Measurements from ENCODE around the gene NFIB.

NFIB gene

DNA sequence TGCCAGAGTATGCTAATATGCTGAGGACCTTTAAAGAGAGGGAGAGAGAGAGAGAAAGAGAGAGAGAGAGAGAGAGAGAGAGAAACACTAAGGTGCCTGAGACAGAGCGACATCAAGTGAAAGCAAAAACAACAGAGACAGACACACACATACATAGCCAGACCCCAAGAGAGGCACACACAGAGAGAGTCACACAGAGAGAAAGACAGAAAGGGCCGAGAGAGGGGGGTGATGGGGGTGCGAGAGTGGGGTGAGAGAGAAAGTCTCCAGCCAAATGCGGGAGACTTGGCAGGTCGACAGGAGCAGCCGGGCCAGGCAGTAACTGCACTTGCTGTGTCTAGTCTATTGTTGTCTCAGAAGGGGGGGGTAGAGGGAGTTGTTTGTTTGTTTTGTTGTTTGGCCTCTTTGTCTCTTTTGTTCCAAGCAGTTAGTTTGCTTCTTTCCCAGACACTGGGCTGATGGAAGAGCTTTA, 30.1 kb upstream of the NFIB start:
- DNase-seq: no peak

DNA sequence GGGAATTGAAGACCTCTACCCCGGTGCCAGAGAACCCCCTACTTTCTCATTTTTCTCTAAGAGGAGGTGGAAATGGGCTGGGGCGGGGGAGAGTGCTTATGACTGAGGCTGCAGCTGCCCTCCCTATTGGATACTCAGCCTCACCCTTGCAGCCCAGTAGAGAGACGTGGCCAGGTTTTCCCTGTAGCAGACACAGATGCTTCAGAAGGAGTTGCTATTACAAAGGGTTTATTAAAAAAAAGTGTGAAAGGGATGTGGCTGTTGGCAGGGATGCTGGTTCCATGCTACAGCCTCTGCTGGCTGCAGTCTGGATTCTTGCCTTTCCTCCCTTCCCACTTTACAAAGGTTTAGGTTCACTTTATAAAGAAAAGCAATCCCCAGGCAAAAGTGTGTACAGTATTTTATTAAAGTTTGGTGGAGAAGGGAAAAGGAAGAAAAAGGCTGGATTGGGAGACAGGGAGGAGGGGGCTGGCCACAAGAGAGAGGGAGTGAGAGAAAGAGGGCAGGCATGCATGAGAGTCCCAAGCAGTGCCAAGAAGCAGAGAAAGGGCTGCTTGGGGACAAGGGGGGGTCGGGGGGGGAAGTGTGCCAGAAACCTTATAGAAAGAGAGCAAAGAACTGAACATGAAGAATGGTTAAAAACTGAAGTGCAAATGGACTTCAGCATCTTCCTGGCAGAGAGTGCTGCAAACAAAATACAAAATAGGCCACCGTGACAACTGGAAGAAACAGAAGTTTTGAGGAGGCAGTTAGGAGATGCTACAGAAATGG, 29.5 kb upstream of the NFIB start:
- DNase-seq: no peak

DNA sequence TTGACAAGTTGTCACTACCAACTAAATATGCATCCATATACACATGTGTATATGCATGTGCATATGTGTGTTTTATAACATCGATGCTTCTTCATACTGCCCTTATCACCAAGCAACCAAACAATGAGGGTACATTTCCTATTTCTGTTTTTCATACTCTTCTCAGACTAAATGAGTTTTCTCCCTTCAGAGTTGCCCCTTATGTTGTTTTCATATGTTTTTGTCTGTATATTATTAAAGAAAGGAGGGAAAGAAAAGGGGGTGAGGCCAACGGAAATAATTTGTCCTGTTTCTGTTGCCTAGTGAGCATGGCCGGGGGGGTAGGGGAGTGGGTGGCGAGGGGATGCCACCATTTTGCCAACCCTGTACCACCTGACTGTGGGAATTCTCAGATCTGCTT, 28.8 kb upstream of the NFIB start:
- no peak for DNase-seq

DNA sequence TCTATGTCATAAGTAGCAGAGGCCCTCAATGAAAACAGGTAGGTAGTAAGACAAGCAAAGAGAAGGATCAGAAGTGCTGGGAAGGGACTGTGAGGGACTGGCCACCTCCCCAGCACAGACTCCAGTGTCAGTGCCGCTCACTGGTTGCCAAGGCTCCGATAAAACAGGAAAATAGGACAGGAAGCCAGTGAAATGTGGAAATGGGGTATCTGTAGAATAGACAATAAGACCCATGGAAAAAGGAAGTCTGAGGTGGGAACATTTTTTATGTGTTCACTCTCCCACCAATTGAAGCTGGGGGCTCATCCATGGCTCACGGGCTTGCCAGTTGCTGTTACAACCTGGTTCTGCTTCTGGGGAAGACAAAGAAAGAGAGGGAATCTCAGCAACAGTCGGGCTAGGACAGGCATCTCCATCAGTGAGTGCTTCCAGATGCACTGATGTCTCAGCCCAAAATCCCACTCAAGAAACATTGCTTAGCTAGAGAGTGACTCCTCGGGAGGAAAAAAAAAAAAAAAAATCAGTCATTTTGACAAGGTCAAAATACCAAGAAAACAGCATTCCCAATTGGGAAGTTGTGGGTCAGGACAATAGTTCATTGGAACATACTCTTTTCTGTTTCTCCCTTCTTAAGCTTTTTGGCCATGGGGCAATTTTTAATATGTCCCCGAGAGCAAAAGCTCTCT, 27.6 kb upstream of the NFIB start:
- DNase-seq: no peak

DNA sequence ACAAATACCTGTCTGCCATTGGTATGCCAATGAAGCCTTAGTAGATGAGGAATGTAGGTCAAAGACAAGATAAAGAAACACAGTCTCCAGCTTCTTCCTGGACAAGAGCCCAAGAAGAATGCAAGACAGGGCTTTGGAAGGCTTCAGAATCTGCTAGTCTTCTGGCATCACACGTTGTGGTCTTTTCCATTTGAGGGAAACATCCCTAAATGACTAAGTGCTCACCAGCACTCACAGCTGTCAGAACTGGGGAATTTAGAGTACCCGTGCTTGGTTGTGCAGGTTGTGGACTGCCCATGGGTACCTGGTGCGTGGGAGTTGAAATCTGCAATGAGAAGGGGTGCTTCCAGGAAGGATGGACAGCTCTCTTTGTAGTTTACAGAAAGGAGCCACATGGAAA, 27.1 kb upstream of the NFIB start:
- no peak for DNase-seq

DNA sequence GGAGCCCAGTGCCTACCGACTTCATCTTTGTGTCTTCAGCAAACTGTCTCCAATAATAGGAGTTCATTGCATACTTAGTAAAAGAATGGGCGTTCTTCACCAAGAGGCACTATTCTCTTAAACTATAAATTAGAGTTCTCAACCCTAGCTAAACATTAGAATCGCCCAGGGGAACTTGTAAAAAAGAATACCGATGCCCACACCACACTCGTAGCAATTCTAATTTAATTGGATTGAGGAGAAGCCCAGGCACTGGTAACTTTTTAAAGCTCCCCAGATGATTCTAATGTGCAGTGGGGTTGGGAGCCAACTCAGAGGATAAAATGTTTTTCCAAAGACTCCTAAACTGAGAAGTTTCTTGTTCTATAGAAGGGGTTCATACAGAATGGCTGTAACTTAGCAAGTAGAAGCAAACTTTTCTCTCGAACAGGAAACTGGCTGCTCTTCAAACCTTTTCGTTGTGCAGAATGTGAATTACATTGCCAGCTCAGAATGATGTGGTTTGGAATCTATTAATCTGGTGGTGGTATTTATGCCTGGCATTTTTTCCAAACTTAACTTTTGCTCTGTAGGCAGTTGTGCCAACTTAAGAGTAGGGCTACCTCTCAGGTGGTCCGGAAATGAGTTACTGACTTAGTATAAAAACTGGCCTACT, 26.4 kb upstream of the NFIB start:
- DNase-seq: no peak

DNA sequence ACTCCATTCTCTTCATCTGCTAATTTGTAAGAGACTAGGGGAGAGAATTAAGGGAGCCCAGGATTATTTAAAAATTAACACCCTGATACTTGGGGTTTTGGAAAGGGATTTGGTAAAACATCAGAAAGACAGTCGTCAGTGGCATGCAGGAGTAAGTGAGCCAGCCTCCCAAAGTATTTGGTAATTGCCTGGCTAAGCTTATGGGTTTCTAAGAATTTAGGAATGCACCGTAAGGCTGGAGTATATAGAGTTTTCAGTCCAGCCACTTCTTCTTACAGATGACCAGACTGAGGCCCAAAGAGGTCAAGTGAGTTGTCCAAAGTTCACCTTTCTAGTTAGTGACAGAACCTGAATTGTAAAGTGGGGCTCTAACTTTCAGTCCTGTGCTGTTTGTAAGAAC, 25.8 kb upstream of the NFIB start:
- no peak for DNase-seq

DNA sequence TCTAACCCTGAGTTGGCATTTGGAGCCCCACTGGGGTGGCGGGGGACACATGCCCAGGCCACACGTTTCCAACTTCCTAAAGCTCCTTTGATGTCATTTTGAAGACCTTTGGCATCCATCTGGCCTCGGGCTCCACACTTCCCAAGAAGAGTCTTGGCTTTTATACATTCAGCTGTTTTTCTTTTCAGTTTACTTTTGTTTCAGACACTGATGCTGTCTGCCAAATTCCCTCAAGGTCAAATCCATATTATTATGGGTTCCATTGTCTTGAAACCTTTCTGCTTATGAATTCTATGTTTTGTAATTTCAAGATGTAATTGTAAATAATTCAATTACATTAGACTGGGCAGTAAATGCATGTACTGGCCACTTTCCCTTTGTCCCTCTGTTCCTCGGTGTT, 23.7 kb upstream of the NFIB start:
- DNase-seq: no peak

DNA sequence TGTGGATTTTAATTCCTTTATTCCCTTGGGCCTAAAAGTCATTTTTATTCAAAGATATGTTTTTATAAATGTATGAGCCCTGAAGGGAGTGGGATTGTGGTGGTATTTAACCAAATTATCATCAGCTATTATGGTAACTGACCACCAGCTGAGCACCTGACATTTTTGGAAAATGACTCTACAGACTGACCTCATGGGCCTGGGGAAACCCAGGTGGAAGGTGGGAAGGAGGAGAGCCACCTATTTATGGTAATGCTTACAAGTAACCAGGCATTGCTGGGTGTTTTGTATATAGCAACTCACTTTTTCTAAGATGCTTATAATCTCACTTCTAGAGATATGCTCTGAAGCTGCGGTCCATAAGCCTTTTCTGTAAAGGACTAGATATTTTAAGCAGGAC, 22.3 kb upstream of the NFIB start:
- DNase-seq: no peak

DNA sequence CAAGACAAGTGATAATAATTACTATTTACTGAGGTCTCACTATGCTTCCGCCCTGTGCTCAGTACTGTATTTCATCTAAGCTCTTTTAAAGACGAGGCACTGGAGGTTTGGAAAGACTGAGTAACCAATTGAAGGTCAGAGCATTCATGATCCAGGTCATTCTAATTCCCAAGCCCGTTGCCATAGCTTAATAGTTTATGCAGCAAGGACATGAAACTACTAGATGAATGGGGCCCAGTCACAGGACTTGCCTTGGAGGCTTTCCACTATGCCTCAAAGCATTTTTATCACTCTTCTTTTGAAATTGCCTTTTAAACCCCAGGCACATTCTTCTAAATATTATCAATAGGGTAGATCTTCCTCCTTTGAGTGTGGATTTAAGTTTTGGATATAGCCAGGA, 17.2 kb upstream of the NFIB start:
- DNase-seq: no peak

DNA sequence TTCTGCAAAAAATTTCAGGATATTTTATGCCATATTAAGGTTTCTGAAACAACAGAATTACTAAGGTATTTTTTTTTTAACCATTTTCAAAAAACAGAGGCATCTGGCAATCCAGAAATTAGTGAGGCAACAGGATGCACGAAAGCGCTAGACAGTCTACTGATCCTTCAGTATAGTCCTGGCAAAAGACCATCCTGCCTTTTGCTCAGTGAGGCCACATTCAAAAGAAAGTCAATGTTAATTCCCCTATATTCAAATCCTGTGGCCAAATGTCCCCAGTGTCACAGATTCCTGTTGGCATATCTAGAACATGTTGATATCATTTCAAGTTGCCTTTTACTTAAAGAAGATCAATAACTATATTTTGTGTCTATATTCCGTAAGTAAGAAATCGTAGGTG, 13.1 kb upstream of the NFIB start:
- DNase-seq: no peak

DNA sequence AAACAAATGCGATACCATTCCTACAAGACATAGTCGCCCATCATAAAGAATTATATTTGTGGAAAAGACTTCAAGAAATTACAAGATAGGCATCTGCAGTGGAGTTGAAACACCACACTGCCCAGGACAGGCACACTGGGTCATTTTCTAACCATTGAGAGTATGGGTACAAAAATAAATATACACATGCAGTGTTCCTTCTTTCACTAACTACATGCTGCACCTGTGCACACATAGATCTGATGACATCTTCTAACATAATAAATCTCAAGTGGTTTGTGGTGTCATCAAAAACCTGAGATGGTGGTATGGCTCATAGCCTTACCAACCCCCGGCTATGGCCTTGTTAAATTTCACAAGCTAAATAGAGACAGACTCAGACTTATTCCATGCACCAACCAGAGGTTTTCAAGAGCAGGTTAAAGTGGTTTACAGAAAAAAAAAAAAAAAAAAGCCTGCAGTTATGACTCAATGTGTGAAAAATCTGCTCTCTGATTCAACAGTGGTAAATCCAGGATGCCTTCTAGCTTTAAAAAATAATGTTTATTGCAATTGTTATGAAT, 12.4 kb upstream of the NFIB start:
- DNase-seq: no peak

DNA sequence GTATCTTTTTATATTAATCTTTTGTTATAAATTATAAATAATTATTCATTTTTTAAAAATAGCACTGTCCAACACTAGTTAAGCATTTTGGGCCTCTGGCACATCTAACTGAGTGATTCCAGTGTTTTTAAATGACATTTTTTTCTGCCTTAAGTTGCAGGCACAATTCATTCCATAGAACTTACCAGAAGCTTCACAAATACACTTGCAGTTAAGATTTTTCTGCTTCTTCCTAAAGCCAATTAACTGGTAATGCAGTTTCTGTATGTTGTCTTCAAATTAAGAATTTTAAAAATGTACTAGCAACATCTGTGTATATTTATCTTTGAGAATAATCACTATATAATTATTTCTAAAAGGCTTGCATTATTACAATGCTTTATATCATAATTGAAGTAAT, 11.2 kb upstream of the NFIB start:
- DNase-seq: no peak

DNA sequence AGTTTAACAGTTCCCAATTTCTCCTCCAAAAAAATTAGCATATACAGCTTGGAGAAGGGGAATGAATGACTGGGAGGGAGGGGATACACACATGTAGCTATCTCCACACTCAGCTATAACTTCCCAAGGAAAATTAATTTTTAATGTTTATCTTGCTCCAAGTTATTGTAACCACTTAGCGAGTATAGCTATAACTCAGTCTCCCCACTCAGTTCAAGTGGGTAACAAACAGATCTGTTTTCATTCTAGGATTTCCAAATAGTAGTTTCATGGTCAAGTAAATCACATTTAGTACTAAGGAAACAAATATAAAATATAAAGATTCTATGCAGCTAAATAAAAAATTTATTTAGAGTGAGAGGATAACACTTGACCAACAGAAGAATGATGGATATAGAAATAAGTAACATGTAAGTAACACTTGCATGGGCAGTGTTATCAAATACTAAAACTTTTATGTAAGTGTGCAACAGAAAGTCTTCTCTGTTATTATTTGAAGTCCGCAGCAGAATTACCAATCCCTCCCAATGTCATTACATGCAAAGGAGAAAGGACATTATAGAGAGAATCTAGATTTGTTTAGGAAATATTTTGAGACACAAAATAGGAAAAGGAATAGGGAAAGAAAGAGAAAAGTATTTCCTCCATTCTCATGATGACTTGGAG, 10.2 kb upstream of the NFIB start:
- DNase-seq: no peak

DNA sequence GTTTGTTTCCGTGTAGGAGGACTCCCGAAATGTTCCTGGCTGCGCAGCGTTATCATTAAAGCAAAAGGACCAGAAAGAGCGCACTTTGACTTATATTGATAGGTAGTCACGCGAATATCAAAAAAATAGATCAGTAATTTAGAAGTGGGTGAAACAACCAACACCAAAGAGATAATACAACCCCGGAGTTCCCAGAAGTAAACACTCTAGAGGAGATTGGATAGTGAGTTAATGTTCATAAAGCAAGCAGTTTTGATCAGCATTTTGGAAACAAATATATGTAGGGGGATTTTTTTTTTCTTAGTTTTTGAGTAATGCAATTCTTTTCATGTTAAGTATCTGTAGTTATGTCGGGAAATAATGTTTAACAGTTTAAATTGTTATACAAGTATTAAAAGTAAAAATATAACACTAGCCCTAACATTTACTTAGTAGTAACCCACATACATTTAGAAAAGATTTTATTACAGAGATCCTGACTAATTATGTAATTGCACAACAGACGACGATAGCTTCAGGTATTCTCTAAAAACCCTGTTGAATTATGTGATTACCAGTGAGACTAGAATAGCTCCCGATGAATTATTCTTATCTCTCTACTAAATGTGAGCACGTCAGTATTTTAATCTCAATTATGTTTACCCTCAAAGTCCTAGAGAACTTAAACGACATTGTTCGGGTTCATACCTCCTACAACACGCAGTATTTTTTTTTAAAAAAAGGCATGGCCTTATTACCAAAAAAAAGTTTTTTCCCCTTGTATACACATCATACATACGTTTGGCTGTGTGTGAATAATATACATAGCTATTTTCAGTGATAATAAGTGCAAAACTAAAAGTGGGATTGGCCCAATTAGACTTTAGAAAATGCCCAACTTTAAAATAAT, 9.4 kb upstream of the NFIB start:
- DNase-seq: no peak

DNA sequence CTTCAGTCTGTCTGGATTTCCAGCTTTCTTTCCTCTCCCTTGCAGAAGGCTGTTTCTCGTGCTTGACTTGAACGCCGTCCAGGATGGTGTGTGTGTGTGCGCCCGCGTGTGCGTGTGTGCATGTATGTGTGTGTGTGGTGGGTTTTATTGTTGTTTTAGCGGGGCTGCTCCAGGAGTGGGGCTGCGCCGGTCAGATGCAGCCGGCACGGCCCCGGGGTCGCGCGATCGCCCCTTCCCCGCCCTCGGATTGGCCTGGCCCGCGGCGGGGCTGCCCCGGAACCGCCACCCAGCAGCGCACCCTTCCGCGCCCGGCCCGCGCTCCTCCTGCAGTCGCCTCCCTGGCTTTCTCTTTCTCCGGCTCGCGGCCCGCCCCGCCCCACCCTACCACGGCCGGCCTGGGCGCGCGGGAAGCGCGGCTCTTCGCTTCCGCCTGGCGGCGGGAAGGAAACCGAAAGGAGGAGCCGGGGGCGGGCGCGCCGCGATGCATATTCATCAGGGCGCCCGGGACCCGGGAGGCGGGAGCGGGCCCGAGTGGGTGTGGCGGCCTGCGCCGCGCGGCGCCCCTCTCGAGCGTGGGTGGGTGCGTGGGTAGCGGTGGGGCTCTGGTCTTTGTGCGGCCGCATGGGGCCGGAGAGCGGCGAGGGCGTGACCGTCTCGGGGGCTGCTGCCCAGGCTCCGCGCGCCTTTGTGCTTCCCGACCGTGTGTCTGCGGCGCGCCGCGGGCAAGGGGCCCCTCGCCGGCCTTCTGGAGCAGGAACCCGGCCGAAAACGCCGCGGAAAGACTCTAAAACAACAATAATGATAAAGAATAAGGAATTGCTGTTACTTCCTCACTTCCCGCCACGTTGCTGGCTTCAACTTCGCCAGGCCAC, 8.5 kb upstream of the NFIB start:
- peak; percentile 75 to 82 for DNase-seq

DNA sequence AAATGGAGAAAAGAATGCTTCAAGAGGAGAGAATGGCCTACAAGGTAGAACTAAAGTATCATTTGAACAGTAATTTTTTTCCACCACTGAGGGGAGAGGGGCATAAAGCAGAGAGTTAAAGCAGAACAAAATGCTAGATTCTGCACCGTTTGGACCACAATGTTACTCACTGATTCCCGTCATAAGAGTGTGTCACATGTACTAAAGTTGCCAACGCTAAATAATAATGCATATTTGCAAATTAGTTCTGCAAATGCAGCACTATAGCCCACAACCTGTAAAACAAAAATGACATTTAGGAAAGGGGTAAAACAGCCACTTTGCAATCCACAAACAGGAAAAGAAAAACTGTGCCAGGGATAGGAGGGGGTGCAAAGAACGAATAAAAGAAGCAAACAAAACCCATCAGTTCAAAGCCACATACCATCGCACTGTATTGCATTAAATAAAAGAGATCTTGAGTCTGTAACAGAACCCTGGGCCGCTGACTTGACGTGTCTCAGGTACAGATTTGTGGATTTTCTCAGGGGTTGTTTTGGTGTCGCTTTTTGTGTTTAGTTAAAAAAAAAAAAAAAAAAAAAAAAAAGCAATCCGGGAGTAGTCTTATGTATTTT, 7.7 kb upstream of the NFIB start:
- DNase-seq: no peak

DNA sequence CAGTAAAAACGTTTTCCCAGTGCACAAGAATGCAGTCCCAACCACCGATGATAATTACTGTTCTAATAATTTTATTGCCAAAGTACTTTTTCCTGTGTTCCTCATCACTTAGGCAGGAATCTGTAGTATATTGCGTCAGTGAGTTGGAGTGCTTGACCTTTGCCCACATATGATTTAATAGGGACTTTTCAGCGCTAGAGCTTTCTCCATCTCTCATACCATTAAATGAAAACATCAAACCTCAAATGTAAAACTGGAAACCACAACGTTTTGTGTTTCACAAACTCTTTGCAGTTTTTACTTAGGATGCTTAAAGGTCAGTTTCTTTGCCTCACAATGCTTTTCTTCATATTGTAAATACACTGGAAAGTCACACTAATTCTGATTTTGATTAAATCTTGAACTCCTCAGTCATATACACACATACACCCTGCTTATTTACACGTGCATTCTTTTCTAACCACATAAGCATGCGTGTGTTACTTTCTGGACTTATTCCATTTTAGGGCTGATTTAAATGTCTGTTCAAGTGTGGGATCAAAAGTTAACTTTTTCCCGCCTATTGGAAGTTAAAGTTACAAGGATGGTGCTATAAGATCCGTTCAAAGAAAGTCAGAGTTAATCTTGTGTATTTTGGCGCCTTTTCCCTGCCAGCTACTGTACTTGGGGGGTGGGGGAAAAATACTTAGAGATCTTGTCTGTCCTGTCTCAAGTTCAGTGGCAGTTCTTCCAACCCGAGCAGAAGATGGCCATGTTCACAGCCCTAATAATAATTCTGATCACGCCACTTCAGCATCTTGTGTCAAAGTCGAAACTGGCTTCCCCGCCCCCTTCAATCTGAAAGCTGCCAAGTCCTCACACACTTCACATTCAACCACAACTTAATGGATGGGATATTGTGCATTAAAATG, 6.6 kb upstream of the NFIB start:
- DNase-seq: no peak

DNA sequence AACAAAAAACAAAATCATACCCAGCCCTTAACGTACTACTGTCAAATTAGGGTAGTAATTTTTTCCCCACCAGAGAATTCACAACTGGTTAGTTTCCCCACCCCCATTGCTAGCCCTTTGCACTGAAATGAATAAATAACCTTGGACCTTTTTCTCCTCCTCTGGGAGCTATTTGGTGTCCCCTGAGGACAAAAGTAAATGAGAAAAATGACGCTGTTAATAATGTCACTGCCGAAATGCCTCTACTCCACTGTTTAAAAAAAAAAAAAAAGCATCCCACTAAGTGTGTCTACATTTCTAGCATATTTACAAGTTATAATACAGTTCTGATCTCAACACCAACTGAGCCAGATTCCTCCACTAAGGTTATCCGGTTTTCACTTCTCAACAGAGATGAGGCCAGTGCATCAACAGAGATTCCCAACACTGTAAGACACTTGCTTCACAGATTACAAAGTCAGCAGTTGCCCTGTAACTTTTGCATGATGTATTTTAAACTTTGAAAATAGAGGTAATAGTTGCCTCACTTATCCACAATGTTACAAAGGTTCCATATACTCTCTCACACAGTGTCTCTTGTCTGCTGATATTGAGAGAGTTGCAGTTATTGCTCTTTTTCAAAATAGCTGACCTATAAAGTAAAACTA, 5.1 kb upstream of the NFIB start:
- no peak for DNase-seq
